ENCODE measurements around the gene CFAP52. TPM values are rescaled to one million over a fixed set of nuclear protein-coding genes. Genes with fewer than 3 reads are reported as not detected.

CFAP52 gene
- total and polyA plus RNA-seq, 2 of the 13 experiments (the other 11 are each of a cell fraction or from before 2014, with no cell fraction given), result not detected

GRCh38 chr17:9672691-9673090, 96.2 kb downstream of the CFAP52 start:
- POLR2A ChIA-PET, result no interaction called here
- 62% methylated on average over 6 of the region's 6 CpGs for WGBS (ENCODE audit: low lambda C conversion rate)
- in situ Hi-C loops (cut with HindIII; ENCODE audit: extremely low pct_ligation_motif_present, low pct_unique_long_range_greater_than_20kb), result no loop called here
- no peak for TF ChIP-seq PHB2 (IDR thresholded peaks at IDR 0.05; ENCODE audit: partially characterized antibody)
- no peak for TF ChIP-seq ZNF329 (CRISPR knock-in tag; IDR thresholded peaks at IDR 0.05; ENCODE audit: low read depth)
- no peak for TF ChIP-seq YY1 (IDR thresholded peaks at IDR 0.05; ENCODE audit: insufficient read depth, insufficient replicate concordance, low read depth, low read length)
- no peak for TF ChIP-seq NFYC (CRISPR knock-in tag; IDR thresholded peaks at IDR 0.05)
- TF ChIP-seq ZNF407 (CRISPR knock-in tag; IDR thresholded peaks at IDR 0.05; ENCODE audit: not compliant biosample characterization), result no peak
- TF ChIP-seq ZNF142 (CRISPR knock-in tag; IDR thresholded peaks at IDR 0.05), result no peak
- no peak for TF ChIP-seq DRAP1 (CRISPR knock-in tag; IDR thresholded peaks at IDR 0.05)
- no peak for TF ChIP-seq ESRRA (CRISPR knock-in tag; IDR thresholded peaks at IDR 0.05; ENCODE audit: low read depth)
- no peak for TF ChIP-seq SUZ12 (IDR thresholded peaks at IDR 0.05; ENCODE audit: low read depth, low read length)
- TF ChIP-seq AHR (CRISPR knock-in tag; IDR thresholded peaks at IDR 0.05), result no peak
- TF ChIP-seq CCAR2 (optimal IDR thresholded peaks at IDR 0.05; ENCODE audit: low read depth, low read length), result no peak

More at GRCh38 chr17:9672691-9673090, 96.2 kb downstream of the CFAP52 start:
- H3K4me1 ChIP-seq (ENCODE audit: insufficient read depth, low read length), result no peaks in the 10 kb centered on the region
- no peak overlapping the region for H3K4me3 ChIP-seq (replicated peaks in 1 of 3; ENCODE audit: insufficient read depth in 1 of 3, low read depth in 2 of 3, low read length in 3 of 3)
- DNase-seq (ENCODE audit: low spot score), result no peak
- no peak overlapping the region for H2AFZ ChIP-seq (ENCODE audit: low read length)
- no peaks in the 10 kb centered on the region for H3K36me3 ChIP-seq (replicated peaks in 1 of 2; ENCODE audit: control insufficient read depth in 1 of 2, insufficient read depth in 2 of 2, low read length in 2 of 2)
- CTCF ChIA-PET (ENCODE audit: low intra/inter-chr PET ratio, low total read pairs), result no interaction called here
- ATAC-seq, result no peak
- H4K20me1 ChIP-seq (ENCODE audit: insufficient read depth, low read length), result no peaks in the 10 kb centered on the region
- no peak overlapping the region for H3K27ac ChIP-seq (ENCODE audit: extremely low read length, insufficient read depth, low read length)
- H3K9me3 ChIP-seq (ENCODE audit: low read length), result no peaks in the 10 kb centered on the region
- no peaks in the 10 kb centered on the region for H3K79me2 ChIP-seq (ENCODE audit: insufficient read depth, low read length)
- no peak for FAIRE-seq
- no peak overlapping the region for H3K9ac ChIP-seq (ENCODE audit: insufficient read depth, low read depth, low read length)
- no peaks in the 10 kb centered on the region; a peak in 1 of 5 replicates for H3K27me3 ChIP-seq (ENCODE audit: control insufficient read depth in 1 of 2, insufficient read depth in 2 of 2, low read length in 2 of 2)
- BruUV-seq (replicated peaks), result no TSS peak
- no peak overlapping the region for H3K4me2 ChIP-seq (ENCODE audit: low read depth, low read length)
- intact Hi-C loops (cut with micrococcal nuclease; ENCODE audit: unreplicated experiment), result no loop called here
